ENCODE measurements around the gene VAMP7.
A peak's percentile ranks its signal among the peaks of the same experiment; 100 is the strongest.
"Not testable (repeated sequence)": the region's sequence is repeated elsewhere in the genome, so short reads cannot be mapped to it uniquely, and the experiment has no call there.

Gene VAMP7

DNA sequence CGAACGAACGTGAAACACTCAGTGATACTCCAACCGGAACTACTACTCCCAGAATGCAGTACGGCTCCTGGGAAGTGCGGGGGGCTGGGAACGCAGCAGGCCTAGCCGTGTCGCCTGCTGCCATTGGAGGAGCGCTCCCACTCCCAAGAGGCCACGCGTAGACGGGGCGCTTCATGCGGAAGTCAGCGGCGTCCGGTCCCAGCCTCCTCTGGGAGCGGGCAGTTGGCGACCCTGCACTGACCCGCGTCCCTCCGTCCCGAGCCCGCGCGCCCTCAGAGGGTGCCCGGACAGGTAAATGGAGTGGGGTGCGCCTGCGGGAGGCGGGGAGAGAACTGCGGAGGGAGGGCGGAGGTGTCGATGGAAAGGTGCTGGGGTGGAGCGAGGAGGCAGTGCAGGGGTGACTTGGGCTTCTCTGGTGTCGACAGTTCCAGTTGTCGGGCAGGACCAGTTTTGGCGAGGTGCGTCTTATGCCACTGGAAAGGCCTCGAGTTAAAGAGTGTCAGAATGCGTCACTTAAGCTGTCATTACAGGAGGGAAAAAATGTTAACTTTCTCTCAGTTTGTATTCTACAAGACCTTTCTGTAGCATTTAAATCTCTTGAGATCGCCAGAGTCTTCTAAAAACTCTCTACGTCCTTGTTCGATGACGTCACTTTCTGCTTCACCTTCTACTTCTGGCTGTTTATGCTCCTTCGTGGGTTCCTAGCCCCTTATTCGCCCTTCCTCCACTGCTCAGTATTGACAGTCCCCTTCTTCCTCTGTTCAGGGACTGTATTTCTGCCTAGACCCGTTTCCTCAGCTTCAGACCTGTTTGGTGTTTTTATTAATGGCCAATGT lies at the start of gene VAMP7:
VAMP7 (plus strand) TSS at position 188 of the 836 bp plus-strand sequence. CDS start 8,122 bp downstream, outside the sequence.
- DNase-seq: peak; percentile 24

DNA sequence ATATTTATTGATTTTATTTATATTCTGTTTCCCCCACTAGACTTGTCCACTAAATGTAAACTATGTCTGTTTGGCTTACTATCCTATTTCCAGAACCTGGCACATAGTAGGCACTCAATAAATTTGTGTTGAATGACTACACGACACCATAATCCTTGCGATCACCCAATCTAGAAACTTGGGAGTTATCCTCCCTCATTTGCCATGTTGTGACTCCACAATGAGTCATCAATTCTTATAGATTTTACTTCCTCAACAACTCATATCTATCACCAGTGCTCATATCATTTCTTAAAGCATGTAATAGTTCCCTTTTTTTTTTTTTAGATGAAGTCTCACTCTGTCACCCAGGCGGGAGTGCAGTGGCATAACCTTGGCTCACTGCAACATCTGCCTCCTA lies 39.9 kb upstream of the VAMP7 start:
- DNase-seq: no peak

GRCh38 chrX:155851786-155852185 lies 29.4 kb upstream of the VAMP7 start:
- DNase-seq: not testable (repeated sequence)

DNA sequence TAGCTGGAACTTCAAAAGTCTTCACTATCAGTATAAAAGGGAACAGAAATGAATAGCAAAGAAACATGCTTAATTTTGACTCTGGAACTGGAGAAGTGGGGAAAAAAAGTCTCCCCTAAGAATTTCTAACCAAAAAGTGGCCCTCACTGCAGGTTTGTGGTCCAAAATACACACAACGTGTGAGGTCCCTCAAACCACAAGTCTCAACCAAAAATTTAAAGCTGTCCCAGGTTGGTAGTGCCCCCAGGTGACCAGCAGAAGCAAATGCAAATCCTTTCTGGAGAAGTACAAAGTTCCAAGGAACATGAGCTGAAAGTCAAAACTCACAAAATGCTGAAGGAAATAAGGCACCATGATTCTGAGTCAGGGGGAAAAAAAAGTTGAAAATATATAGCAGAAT lies 23.6 kb upstream of the VAMP7 start:
- no peak for DNase-seq

GRCh38 chrX:155864655-155865054 lies 16.5 kb upstream of the VAMP7 start:
- DNase-seq: no peak

- no peak for DNase-seq
Measured at GRCh38 chrX:155865193-155865592, 16.0 kb upstream of the VAMP7 start.

DNA sequence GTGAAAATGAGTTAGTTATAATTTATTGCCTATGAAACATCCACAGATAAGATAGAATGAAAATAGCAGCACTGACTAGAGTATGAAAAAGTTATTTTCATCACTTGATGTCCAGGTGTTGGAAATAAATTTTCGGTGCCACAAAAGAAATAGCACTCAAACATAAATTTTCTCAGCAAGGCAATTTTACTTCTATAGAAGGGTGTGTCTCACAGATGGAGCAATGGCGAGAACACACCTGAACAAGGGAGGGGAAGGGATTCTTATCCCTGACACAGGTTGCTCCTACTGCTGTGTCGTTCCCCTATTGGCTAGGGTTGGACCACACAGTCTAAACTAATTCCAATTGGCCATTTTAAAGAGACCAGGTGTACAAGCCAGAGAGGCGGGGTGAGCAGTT lies 13.3 kb upstream of the VAMP7 start:
- no peak for DNase-seq

DNA sequence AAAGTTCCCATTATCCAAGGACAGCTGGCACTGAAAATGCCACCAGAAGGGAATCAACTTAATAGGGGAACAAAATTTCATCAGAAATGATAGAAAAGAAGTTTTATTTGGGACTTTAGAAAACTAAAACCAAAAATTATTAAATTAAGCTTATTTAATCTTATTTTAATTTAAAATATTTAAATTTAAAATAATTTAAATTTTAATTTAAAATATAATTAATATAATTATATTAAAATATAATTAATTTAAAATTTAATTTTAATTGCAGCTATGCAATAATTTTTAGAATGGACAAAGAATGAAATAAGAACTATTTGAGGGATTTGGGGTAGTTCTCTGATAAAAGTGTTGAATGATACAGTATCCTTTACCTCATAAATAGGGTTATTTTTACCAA lies 10.2 kb upstream of the VAMP7 start:
- no peak for DNase-seq

DNA sequence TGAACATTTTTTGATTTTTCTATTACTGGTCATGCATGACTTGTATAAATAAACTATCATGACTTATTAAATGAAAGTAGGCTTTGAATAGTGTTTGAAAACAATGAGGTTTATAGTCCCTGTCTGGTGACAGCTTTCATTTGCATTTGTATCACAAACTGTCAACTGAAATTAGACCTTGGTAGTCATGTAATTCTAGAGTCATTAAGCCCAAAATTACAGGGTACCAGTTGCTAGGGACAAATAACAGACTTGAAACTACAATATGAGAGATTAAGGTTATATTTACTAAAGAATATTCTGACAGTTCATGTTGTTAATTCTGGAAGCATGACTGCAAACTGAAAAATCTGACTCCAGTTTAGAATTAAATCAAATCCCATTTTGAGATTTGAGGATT lies 9.2 kb upstream of the VAMP7 start:
- no peak for DNase-seq

DNA sequence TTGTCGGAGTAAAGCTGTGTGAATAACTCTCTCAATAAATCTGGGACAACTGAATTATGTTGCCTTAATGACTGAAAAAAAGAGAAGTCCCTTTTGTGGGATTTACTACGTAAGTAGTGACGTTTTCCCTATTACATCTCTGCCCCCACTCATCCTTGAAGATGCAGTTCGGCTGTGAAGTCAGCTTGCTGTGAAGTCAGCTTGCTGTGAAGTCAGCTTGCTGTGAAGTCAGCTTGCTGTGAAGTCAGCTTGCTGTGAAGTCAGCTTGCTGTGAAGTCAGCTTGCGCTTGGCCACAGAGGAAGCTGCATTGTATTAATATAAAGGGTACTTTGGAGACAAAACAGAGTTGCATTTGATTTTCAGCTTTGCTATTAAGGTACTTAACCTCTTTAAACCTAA lies 8.0 kb upstream of the VAMP7 start:
- no peak for DNase-seq

DNA sequence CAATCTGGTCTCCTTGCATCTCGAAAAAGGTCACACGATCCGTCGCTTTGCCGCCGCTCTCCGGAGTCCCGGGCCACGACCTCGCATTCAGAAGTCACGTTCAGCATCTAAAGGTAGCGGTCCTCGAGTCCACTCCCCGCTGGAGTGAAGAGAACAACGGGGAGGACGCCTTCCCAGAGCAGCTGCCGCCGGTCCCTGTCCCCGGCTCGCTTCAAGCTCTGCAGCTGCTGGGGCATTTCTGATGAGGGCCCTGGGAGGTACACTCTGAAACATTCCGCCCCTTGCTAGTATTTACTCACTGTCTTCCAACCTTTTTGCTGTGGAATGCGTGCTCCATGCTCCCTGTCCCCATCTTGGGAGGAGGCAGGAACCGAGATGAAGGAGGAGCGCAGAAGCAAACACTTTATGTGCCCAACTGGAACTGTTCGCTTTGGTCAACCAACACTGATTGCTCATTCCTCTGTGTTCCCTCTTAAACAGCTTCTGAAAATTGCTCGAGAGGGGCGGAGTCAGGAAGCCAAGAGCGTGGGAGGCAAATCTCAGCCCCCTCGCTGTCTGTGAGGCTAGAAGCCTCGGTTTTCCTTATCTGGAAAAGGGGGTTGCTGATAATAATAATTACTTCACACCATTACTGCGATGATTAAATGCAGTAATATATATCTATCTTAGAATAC lies 6.4 kb upstream of the VAMP7 start:
- no peak for DNase-seq

GRCh38 chrX:155876704-155877103 lies 4.4 kb upstream of the VAMP7 start:
- no peak for DNase-seq

- DNase-seq: no peak
Measured at GRCh38 chrX:155877288-155877687, 3.9 kb upstream of the VAMP7 start.

DNA sequence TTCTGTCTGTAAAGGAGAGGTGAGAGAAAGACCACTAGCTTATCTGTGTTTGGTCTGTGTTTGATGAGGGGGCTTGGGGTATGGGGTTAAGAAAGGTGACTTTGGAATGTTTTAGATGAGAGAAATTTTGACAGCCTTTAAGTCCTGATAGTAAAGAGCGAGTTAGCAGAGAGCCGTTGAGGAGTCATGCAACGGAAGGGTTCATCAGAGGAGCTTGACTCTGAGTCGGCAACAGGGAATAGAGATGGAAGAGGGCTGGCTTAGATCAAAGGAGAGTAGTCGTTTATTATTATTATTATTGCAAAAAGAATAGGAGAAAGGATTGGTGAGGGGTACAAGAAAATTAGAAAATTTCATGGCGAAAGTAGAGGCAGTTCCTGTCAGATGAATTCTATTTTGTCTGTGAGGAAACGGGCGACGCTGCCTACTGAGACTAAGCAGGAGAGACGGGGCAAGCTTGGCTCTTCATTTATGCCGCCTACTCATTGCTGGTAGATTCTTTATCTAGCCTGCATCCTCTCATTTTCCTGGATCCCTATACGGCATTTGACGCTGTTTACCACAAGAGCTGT lies 473 bp upstream of the VAMP7 start:
- DNase-seq: no peak

- no peak for DNase-seq
Measured at GRCh38 chrX:155886409-155886808, 5.3 kb downstream of the VAMP7 start.

DNA sequence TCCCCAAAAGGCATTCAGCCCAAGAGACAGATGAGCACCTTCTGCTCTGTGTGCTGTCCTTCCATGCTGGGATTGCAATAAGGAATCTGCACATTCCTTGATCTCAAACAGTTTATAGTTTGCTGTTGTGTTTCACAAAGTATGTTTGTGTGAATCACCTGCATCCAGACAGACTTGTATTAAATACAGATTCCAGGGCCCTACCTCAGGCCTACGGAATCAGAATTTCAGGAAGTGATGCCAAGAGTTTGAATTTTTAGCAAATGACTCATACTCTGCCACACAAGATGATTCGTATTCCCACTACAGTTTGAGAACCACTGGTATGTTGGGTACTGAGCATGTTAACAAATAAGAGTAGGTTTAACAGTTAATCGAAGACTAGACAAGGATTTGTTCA lies 7.0 kb downstream of the VAMP7 start:
- no peak for DNase-seq

- no peak for DNase-seq
Measured at GRCh38 chrX:155889328-155889727, 8.2 kb downstream of the VAMP7 start.

- no peak for DNase-seq
Measured at GRCh38 chrX:155891446-155892210, 10.5 kb downstream of the VAMP7 start.

DNA sequence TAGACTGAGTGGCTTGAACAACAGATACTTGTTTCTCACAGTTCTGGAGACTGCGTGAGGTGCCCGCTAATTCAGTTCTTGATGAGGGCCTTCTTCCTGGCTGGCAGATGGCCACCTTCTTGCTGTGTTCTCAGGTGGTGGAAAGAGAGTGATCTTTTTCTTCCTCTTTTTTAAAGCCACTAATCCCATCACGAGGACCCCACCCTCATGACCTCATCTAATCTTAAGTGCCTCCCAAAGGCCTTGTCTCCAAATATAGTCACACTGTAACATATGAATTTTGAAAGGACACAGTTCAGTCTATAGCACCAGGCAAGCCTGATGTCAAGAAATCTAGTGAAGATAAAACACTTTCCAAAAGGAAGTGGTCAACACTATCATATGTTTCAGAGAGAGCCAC lies 12.4 kb downstream of the VAMP7 start:
- no peak for DNase-seq

DNA sequence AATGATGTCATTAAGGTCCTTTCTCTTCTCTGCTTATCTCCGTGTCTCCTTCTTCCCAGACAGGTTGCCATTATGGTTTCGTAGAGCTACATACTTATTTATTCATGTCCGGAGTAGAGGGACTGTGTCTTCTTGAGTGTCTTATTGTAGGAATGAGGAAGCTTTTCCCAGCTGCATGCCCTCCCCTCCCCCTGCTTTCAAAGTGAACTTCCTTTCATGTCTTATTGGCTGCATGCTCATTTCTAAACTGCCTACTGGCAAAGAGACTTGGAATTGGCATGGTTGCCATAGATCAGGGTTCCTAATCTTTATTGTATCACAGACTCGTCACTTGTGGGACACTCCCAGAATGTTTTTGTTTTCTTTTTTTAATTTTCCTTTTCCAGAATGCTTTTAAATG lies 15.4 kb downstream of the VAMP7 start:
- DNase-seq: no peak

DNA sequence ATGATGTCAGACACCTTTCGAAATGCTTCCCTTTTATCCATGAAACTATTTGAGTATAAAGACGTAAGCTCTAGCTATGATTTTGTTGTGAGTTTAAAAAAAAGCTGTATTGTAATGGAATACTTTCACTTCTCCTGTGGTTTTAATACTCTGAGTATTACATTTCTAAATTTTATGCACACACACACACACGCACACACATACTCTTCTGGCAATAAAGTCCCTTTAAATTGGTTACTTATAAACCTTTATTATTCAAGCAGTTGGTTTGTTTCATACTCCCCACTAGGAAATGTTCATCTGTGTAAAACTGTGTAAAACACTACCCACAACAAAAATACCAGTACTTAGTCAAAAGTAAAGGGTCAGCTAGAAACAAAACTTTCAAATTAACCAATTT lies 18.2 kb downstream of the VAMP7 start:
- no peak for DNase-seq

DNA sequence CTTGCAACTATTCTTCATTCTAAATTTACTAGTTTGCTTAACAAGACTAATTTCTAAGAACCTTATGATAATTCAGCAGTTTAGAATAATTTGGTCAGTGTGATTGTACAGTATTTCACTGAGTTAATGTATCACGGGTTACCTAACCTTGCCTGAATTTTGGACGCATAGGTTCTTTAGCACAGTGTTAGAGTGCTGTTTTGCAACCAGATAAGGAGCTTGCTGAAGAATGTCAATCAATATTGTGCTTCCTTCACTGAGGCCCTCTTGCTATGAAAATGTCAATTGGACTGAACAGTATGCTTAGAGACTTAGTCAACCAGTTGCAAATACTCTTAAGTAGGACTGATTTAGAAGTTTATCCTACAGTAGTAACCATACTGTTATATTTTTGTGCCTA lies 19.6 kb downstream of the VAMP7 start:
- DNase-seq: no peak

- DNase-seq: not testable (repeated sequence)
Measured at GRCh38 chrX:155907661-155908060, 26.5 kb downstream of the VAMP7 start.
